Measurements from ENCODE around the gene S1PR5.

DNA sequence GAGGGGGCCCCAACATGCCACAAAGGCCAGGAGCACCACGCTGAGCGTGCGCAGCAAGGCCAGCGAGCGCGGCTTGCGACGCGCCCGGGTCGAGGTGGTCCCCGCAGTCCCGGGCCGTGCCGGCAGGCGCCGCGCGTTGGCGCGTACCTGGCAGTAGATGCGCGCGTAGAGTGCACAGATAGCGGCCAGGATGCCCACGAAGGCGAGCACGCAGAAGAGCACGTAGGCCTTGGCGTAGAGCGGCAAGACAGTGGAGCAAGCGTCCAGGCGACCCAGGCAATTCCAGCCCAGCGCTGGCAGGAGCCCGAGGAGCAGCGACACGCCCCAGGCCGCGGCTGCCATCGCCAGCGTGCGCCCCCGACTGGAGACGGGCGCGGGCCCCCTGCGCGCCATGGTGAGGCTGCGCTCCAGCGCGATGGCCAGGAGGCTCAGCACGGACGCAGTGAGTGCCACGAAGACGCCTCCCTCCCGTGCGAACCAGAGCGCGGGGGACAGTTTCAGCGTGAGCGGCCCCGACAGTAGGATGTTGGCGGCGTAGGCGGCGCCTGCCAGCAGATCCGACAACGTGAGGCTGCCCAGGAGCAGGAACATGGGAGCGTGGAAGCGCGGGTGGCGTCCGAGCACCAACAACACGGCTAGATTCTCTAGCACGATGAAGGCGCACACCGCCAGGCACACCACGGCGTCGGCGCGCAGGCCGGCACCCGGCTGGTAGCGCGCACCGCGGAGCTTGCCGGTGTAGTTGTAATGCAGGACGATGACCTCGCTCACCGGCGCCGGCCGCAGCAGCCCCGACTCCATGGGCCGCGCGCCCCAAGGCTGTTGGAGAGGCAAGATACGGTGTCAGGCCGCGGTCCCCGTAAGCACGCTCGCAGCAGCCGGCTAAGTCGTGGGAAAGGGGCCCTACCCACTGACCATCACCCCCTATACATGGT, 2.8 kb downstream of the S1PR5 start:
- TF ChIP-seq, protein P1, sequence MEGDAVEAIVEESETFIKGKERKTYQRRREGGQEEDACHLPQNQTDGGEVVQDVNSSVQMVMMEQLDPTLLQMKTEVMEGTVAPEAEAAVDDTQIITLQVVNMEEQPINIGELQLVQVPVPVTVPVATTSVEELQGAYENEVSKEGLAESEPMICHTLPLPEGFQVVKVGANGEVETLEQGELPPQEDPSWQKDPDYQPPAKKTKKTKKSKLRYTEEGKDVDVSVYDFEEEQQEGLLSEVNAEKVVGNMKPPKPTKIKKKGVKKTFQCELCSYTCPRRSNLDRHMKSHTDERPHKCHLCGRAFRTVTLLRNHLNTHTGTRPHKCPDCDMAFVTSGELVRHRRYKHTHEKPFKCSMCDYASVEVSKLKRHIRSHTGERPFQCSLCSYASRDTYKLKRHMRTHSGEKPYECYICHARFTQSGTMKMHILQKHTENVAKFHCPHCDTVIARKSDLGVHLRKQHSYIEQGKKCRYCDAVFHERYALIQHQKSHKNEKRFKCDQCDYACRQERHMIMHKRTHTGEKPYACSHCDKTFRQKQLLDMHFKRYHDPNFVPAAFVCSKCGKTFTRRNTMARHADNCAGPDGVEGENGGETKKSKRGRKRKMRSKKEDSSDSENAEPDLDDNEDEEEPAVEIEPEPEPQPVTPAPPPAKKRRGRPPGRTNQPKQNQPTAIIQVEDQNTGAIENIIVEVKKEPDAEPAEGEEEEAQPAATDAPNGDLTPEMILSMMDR (IDR thresholded peaks at IDR 0.05), result no peak
- no peak for TF ChIP-seq POLR2A (IDR thresholded peaks at IDR 0.05)

Data from lower leg skin (tissue), 3 donors.